Measurements from ENCODE around the gene C1QTNF9B. TPM values are rescaled to one million over a fixed set of nuclear protein-coding genes. Genes with fewer than 3 reads are reported as not detected.

C1QTNF9B gene
- total RNA-seq, 1 donor from 2014 or later = not detected

DNA sequence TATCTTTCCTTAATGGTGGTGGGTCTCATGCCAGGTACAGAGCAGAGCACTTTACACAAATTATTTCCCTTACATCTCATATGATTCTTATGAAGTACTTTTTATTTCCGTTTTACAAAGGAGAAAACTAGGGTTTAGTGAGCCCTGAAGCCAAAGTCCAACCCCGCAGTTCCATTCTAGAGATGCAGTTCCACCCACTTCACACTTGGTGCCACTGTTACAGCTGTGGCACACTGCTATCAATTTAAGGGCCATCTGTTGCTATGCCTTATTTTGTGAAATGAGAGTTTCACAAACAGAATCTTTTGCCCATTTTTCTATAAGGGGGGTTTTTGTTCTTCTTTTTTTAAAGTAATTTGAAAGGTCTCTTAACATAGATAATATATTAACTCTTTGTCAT is 21.0 kb downstream of the C1QTNF9B start:
- Mint-ChIP-seq H3K36me3 (peaks cover 3% of the 10 kb centered on the region), H3K4me3 (no peak overlapping the region), H3K27me3 (ENCODE audit: insufficient read depth, low read depth) (no peaks in the 10 kb centered on the region), H3K4me1 (no peaks in the 10 kb centered on the region), H3K27ac (no peak overlapping the region), H3K9me3 (no peaks in the 10 kb centered on the region)
- no peaks in the 10 kb centered on the region for H4K20me1 ChIP-seq (ENCODE audit: low read depth)
- H2AFZ ChIP-seq (replicated peaks) = no peak overlapping the region
- H3K9me3 ChIP-seq (ENCODE audit: low read depth) = no peaks in the 10 kb centered on the region
- no peaks in the 10 kb centered on the region for H3K27me3 ChIP-seq
- peak; percentile 24 for DNase-seq (ENCODE audit: low spot score)
- no peak for TF ChIP-seq EZH2 (IDR thresholded peaks at IDR 0.05)
- TF ChIP-seq, protein P1, sequence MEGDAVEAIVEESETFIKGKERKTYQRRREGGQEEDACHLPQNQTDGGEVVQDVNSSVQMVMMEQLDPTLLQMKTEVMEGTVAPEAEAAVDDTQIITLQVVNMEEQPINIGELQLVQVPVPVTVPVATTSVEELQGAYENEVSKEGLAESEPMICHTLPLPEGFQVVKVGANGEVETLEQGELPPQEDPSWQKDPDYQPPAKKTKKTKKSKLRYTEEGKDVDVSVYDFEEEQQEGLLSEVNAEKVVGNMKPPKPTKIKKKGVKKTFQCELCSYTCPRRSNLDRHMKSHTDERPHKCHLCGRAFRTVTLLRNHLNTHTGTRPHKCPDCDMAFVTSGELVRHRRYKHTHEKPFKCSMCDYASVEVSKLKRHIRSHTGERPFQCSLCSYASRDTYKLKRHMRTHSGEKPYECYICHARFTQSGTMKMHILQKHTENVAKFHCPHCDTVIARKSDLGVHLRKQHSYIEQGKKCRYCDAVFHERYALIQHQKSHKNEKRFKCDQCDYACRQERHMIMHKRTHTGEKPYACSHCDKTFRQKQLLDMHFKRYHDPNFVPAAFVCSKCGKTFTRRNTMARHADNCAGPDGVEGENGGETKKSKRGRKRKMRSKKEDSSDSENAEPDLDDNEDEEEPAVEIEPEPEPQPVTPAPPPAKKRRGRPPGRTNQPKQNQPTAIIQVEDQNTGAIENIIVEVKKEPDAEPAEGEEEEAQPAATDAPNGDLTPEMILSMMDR (IDR thresholded peaks at IDR 0.05) = peak; percentile 54
- TF ChIP-seq EZH2phosphoT487 (IDR thresholded peaks at IDR 0.05) = no peak
- no peak overlapping the region for H3K27ac ChIP-seq
- no peaks in the 10 kb centered on the region for H3K79me2 ChIP-seq (ENCODE audit: low read depth)
- H3K36me3 ChIP-seq = no peaks in the 10 kb centered on the region
- no peaks in the 10 kb centered on the region for H3F3A ChIP-seq (ENCODE audit: low read depth)
- H3K4me2 ChIP-seq = no peak overlapping the region
- no peak overlapping the region for H3K4me3 ChIP-seq
- no peaks in the 10 kb centered on the region for H3K4me1 ChIP-seq
- no peak overlapping the region for H3K9ac ChIP-seq

DNA sequence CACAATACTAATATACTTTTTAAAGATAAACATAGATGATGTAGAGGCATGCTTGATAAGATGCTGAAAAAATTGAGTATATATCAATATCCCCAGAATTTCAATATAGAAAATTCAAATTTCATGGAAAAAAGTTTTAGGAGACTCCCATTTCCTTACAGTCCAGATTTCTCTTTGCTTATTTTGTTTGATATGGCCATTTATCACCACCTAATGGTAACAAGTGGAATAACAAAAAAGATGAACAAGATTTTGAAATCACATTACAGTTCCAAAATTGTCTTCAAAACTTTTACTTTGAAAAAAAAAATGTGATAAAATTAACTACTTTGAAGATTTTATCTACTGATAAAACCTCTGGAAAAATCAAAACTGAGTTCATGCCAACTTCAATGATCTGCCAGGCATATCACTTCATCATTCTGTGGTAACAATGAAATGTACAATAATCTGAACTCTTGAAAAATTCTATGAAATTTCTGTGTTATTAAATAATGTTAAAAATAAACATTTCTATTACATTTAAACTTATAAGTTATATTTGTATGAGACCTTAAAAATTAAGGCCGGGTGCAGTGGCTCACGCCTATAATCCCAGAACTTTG is 25.6 kb downstream of the C1QTNF9B start:
- Histone ChIP-seq H3K9me3 (ENCODE audit: low read depth) (no peaks in the 10 kb centered on the region), H2AFZ (replicated peaks) (no peak overlapping the region), H3K4me2 (no peak overlapping the region), H3K4me1 (no peaks in the 10 kb centered on the region), H3K4me3 (no peak overlapping the region), H3K27me3 (no peaks in the 10 kb centered on the region), H3K27ac (no peak overlapping the region), H3K79me2 (ENCODE audit: low read depth) (no peaks in the 10 kb centered on the region), H3K9ac (no peak overlapping the region), H3F3A (ENCODE audit: low read depth) (no peaks in the 10 kb centered on the region), H4K20me1 (ENCODE audit: low read depth) (no peaks in the 10 kb centered on the region), H3K36me3 (no peaks in the 10 kb centered on the region)
- H3K9me3 Mint-ChIP-seq = no peaks in the 10 kb centered on the region
- no peaks in the 10 kb centered on the region for H3K27me3 Mint-ChIP-seq (ENCODE audit: insufficient read depth, low read depth)
- TF ChIP-seq, protein P1 (IDR thresholded peaks at IDR 0.05) = peak; percentile 69
- TF ChIP-seq EZH2phosphoT487 (IDR thresholded peaks at IDR 0.05) = no peak
- no peaks in the 10 kb centered on the region for H3K36me3 Mint-ChIP-seq
- no peaks in the 10 kb centered on the region for H3K4me1 Mint-ChIP-seq
- DNase-seq (ENCODE audit: low spot score) = peak; percentile 12
- H3K4me3 Mint-ChIP-seq = no peak overlapping the region
- no peak overlapping the region for H3K27ac Mint-ChIP-seq

DNA sequence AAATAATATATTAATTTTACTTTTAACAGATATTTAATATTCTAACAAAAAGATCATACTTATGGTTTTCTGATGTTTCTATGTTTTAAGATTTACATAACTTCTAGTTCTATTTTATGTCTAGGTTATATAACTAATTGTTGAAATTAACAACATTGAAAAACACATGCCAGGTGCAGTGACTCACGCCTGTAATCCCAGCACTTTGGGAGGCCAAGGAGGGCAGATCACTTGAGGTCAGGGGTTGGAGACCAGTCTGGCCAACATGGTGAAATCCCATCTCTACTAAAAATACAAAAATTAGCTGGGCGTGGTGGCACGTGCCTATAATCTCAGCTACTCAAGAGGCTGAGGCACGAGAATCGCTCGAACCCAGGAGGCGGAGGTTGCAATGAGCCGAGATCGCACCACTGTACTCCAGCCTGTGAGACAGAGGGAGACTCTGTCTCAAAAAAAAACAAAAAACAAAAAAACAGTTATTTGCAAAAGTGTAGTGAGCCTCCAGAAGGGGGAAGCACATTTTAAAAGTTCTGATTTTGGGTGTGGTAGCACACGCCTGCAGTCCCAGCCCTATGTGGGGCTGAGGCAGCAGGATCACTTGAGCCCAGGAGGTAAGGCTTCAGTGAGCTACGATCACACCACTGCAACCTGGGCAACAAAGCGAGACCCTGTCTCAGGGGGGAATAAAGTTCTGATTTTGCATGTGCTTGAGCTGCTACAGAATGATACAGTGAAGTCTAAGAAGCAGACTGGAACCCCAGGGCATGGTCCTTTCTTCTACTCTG is 26.8 kb downstream of the C1QTNF9B start:
- TF ChIP-seq EZH2phosphoT487 (IDR thresholded peaks at IDR 0.05) = no peak
- TF ChIP-seq EZH2 (IDR thresholded peaks at IDR 0.05) = no peak
- TF ChIP-seq, protein P1 (IDR thresholded peaks at IDR 0.05) = no peak
- H3K4me3 ChIP-seq = no peak overlapping the region
- no peaks in the 10 kb centered on the region for H3K36me3 Mint-ChIP-seq
- no peak overlapping the region for H3K27ac Mint-ChIP-seq
- no peak overlapping the region for H2AFZ ChIP-seq (replicated peaks)
- no peaks in the 10 kb centered on the region for H3K4me1 ChIP-seq
- no peaks in the 10 kb centered on the region for H3K9me3 Mint-ChIP-seq
- H3K27ac ChIP-seq = no peak overlapping the region
- H3K4me3 Mint-ChIP-seq = no peak overlapping the region
- H3K27me3 ChIP-seq = no peaks in the 10 kb centered on the region
- H3K9me3 ChIP-seq (ENCODE audit: low read depth) = no peaks in the 10 kb centered on the region
- no peak overlapping the region for H3K9ac ChIP-seq
- H3K4me1 Mint-ChIP-seq = no peaks in the 10 kb centered on the region
- H3K27me3 Mint-ChIP-seq (ENCODE audit: insufficient read depth, low read depth) = no peaks in the 10 kb centered on the region
- no peak overlapping the region for H3K4me2 ChIP-seq
- H3K36me3 ChIP-seq = no peaks in the 10 kb centered on the region
- no peaks in the 10 kb centered on the region for H3F3A ChIP-seq (ENCODE audit: low read depth)
- H4K20me1 ChIP-seq (ENCODE audit: low read depth) = no peaks in the 10 kb centered on the region
- DNase-seq (ENCODE audit: low spot score) = no peak
- H3K79me2 ChIP-seq (ENCODE audit: low read depth) = no peaks in the 10 kb centered on the region
